Left lung (tissue), 10 donors: ENCODE measurements around the gene CCDC93. TPM values are rescaled to one million over a fixed set of nuclear protein-coding genes. Genes with fewer than 3 reads are reported as not detected.

Experiments
- ATAC-seq: fragments of 200-7000 bp; cut with Tn5 transposase; one replicate; pipeline ENCODE4 v1.9.1; 2020; ENCODE audit warnings: moderate library complexity
- DNase-seq, 4 donors: peaks; one replicate each; pipeline ENCODE4 v3.0.0-alpha.2; 2013 to 2020
- H3K27ac ChIP-seq, 2 donors: fragments of 200-600 bp; sonication (generic) in 1 of 2; one replicate each; pipeline versions ENCODE4 v1.5.0 to v1.8.0; 2020 to 2021
- H3K27me3 ChIP-seq, 2 donors: fragments of 200-600 bp; sonication (generic) in 1 of 2; one replicate each; pipeline versions ENCODE4 v1.5.0 to v1.8.0; 2020 to 2021
- H3K36me3 ChIP-seq, 2 donors: fragments of 200-600 bp; sonication (generic) in 1 of 2; one replicate each; pipeline versions ENCODE4 v1.5.0 to v1.8.0; 2020 to 2021
- H3K4me1 ChIP-seq, 2 donors: fragments of 200-600 bp; one replicate each; pipeline ENCODE4 v1.8.0; 2021
- H3K4me3 ChIP-seq, 2 donors: fragments of 200-600 bp; sonication (generic) in 1 of 2; one replicate each; pipeline versions ENCODE4 v1.5.0 to v1.8.0; 2020 to 2021; ENCODE audit warnings: mild to moderate bottlenecking in 1 of 2
- H3K9me3 ChIP-seq, 2 donors: fragments of 200-600 bp; sonication (generic) in 1 of 2; one replicate each; pipeline versions ENCODE4 v1.5.0 to v1.8.0; 2020 to 2021
- CTCF ChIP-seq, 2 donors: fragments of 200-600 bp; sonication (generic) in 1 of 2; IDR thresholded peaks; one replicate each; pipeline versions ENCODE4 v1.5.0 to v1.8.0; 2021; ENCODE audit warnings: antibody characterized with exemption in 2 of 2
- intact Hi-C, 2 donors: fragments of 100-400 bp; cut with DNase I; formaldehyde crosslinking; loops; one replicate each; pipeline versions ENCODE4 v1.11.2 to v1.14.2; 2022
- polyA plus RNA-seq, 6 donors: library from polyadenylated mRNA; unstranded; fragments of 120-200 nt; gene quantifications; one replicate each; pipeline ENCODE4 v1.2.1, GENCODE V29; 2013; ENCODE audit not compliant: insufficient read length in 6 of 6
- total RNA-seq, 2 donors: library from RNA; stranded (reverse); fragmentation: NEBNext Ultra II Directional; extraction: Animal tissue kit (Norgen Biotek cat#: 25700); gene quantifications; one replicate each; pipeline ENCODE4 v1.2.1, GENCODE V29; 2021
- donor health status: DM: no; HTN: yes; CAD: no.
- donor health status: DM: no; HTN: no; CAD: no.

Gene CCDC93
- total and polyA plus RNA-seq, 8 donors = 30.2 to 56.8 (median 48.6) TPM

GRCh38 chr2:117940436-117940835 lies 73.4 kb downstream of the CCDC93 start:
- Histone ChIP-seq H3K9me3 (no peaks in the 10 kb centered on the region), H3K36me3 (peaks cover 0 to 100% of the 10 kb centered on the region in 2 donors), H3K4me3 (no peak overlapping the region), H3K4me1 (no peaks in the 10 kb centered on the region), H3K27ac (no peak overlapping the region), H3K27me3 (no peaks in the 10 kb centered on the region)
- TF ChIP-seq CTCF (IDR thresholded peaks at IDR 0.05) = no peak
- no peak for DNase-seq
- intact Hi-C loops = no loop called here
- ATAC-seq = no peak

- ATAC-seq (no peak), DNase-seq (no peak)
- no peak for TF ChIP-seq CTCF (IDR thresholded peaks at IDR 0.05)
- Histone ChIP-seq H3K9me3 (no peaks in the 10 kb centered on the region), H3K4me1 (no peaks in the 10 kb centered on the region), H3K4me3 (no peak overlapping the region), H3K27me3 (no peaks in the 10 kb centered on the region), H3K27ac (no peak overlapping the region), H3K36me3 (peaks cover 0 to 100% of the 10 kb centered on the region in 2 donors)
- intact Hi-C loops = no loop called here
Observed at GRCh38 chr2:117938611-117939010, 75.3 kb downstream of the CCDC93 start.

- intact Hi-C loops = no loop called here
- H3K36me3 ChIP-seq = peaks cover 0 to 100% of the 10 kb centered on the region in 2 donors
- no peak for ATAC-seq
- no peaks in the 10 kb centered on the region for H3K27me3 ChIP-seq
- no peaks in the 10 kb centered on the region for H3K4me1 ChIP-seq
- TF ChIP-seq CTCF (IDR thresholded peaks at IDR 0.05) = no peak
- H3K4me3 ChIP-seq = no peak overlapping the region
- no peak overlapping the region for H3K27ac ChIP-seq
- no peaks in the 10 kb centered on the region for H3K9me3 ChIP-seq
- no peak for DNase-seq
Observed at GRCh38 chr2:117936871-117937428, 76.9 kb downstream of the CCDC93 start.

- ATAC-seq (no peak), DNase-seq (no peak)
- TF ChIP-seq CTCF (IDR thresholded peaks at IDR 0.05) = no peak
- intact Hi-C loops = no loop called here
- Histone ChIP-seq H3K27ac (no peak overlapping the region), H3K4me1 (no peaks in the 10 kb centered on the region), H3K36me3 (peaks cover 0 to 100% of the 10 kb centered on the region in 2 donors), H3K4me3 (no peak overlapping the region), H3K9me3 (no peaks in the 10 kb centered on the region), H3K27me3 (no peaks in the 10 kb centered on the region)
Observed at GRCh38 chr2:117935954-117936353, 77.9 kb downstream of the CCDC93 start.

- H3K9me3 ChIP-seq = no peaks in the 10 kb centered on the region
- H3K27me3 ChIP-seq = no peaks in the 10 kb centered on the region
- no peaks in the 10 kb centered on the region for H3K4me1 ChIP-seq
- DNase-seq (no peak), ATAC-seq (no peak)
- H3K36me3 ChIP-seq = peaks cover 0 to 100% of the 10 kb centered on the region in 2 donors
- no peak overlapping the region for H3K27ac ChIP-seq
- no peak overlapping the region for H3K4me3 ChIP-seq
- intact Hi-C loops = no loop called here
- no peak for TF ChIP-seq CTCF (IDR thresholded peaks at IDR 0.05)
Observed at GRCh38 chr2:117935456-117935855, 78.4 kb downstream of the CCDC93 start.
